PC-3 (cell line): ENCODE data around the gene FPR1. TPM values are rescaled to one million over a fixed set of nuclear protein-coding genes. Genes with fewer than 3 reads are reported as not detected.

Source experiments
- ATAC-seq: fragments of 200-7000 bp; cut with Tn5 transposase; 2 replicates; pipeline ENCODE4 v1.9.1; 2020; ENCODE audit warnings: mild to moderate bottlenecking, moderate library complexity
- BruUV-seq: library from RNA; stranded (reverse); fragments of 400-500 nt; replicated peaks from 2 replicates; lab custom pipeline; 2021; lab: Mats Ljungman, UMichigan
- CTCF ChIA-PET: fragments of 300-600 bp; sonication (Branson Sonifier 250); formaldehyde crosslinking; loops from one replicate; lab custom pipeline; 2022; ENCODE audit warnings: antibody characterized with exemption; lab: Charles Lee
- POLR2A ChIA-PET: fragments of 300-600 bp; sonication (Branson Sonifier 250); formaldehyde crosslinking; loops from one replicate; lab custom pipeline; 2022; ENCODE audit warnings: antibody characterized with exemption; ENCODE audit not compliant: unreplicated experiment; lab: Charles Lee
- DNase-seq: peaks from one replicate; pipeline ENCODE4 v3.0.0-alpha.2; 2015
- H2AFZ ChIP-seq: fragments of 300-600 bp; sonication (generic); 2 replicates; pipeline ENCODE4 v1.6.0; 2016; ENCODE audit warnings: antibody characterized with exemption, low read length
- H3F3A ChIP-seq: fragments of 300-600 bp; sonication (generic); one replicate; pipeline ENCODE4 v1.6.0; 2017; ENCODE audit warnings: antibody characterized with exemption, low read length, control low read depth, mild to moderate bottlenecking; ENCODE audit not compliant: unreplicated experiment
- H3K27ac ChIP-seq: fragments of 300-600 bp; sonication (generic); 2 replicates; pipeline ENCODE4 v1.5.1; 2016; ENCODE audit warnings: mild to moderate bottlenecking, low read length
- H3K27me3 ChIP-seq: fragments of 300-600 bp; sonication (generic); 2 replicates; pipeline ENCODE4 v1.6.1; 2016; ENCODE audit warnings: low read length, mixed read lengths
- H3K36me3 ChIP-seq: fragments of 300-600 bp; sonication (generic); 2 replicates; pipeline ENCODE4 v1.6.1; 2016; ENCODE audit warnings: low read depth, mixed run types, low read length, mixed read lengths
- H3K4me1 ChIP-seq: fragments of 300-600 bp; sonication (generic); 2 replicates; pipeline ENCODE4 v1.5.1; 2016; ENCODE audit warnings: low read length; ENCODE audit not compliant: insufficient read depth
- H3K4me2 ChIP-seq: fragments of 300-600 bp; sonication (generic); 2 replicates; pipeline ENCODE4 v1.6.0; 2016; ENCODE audit warnings: low read length
- H3K4me3 ChIP-seq: fragments of 300-600 bp; sonication (generic); 2 replicates; pipeline ENCODE4 v1.5.1; 2016; ENCODE audit warnings: mild to moderate bottlenecking, low read length, mixed read lengths
- H3K79me2 ChIP-seq: fragments of 300-600 bp; sonication (generic); 2 replicates; pipeline ENCODE4 v1.6.1; 2017; ENCODE audit warnings: low read length, mixed read lengths
- H3K9ac ChIP-seq: fragments of 300-600 bp; sonication (generic); 2 replicates; pipeline ENCODE4 v1.6.0; 2016; ENCODE audit warnings: mild to moderate bottlenecking, low read length
- H3K9me2 ChIP-seq: fragments of 300-600 bp; sonication (generic); replicated peaks from 2 replicates; pipeline ENCODE4 v1.6.1; 2016; ENCODE audit warnings: mixed run types, low read length, mixed read lengths
- H3K9me3 ChIP-seq: fragments of 300-600 bp; sonication (generic); 2 replicates; pipeline ENCODE4 v1.6.1; 2016; ENCODE audit warnings: low read length, mixed read lengths
- H4K20me1 ChIP-seq: fragments of 300-600 bp; sonication (generic); 2 replicates; pipeline ENCODE4 v1.6.1; 2016; ENCODE audit warnings: low read length, mixed read lengths
- EZH2 ChIP-seq: fragments of 300-600 bp; sonication (generic); IDR thresholded peaks from one replicate; pipeline ENCODE4 v1.6.1; 2017; ENCODE audit warnings: antibody characterized with exemption, mild to moderate bottlenecking, low read length; ENCODE audit not compliant: unreplicated experiment
- EZH2phosphoT487 ChIP-seq: fragments of 300-600 bp; sonication (generic); IDR thresholded peaks from 2 replicates; pipeline ENCODE4 v1.6.1; 2018; ENCODE audit warnings: mild to moderate bottlenecking, antibody characterized with exemption, low read length, borderline replicate concordance
- intact Hi-C: fragments of 100-400 bp; cut with micrococcal nuclease; formaldehyde crosslinking; loops from 2 replicates; pipeline ENCODE4 v1.9.0; 2023
- total RNA-seq: library from RNA; depleted of rRNA; stranded (reverse); fragments of >200 nt; gene quantifications from 2 replicates; pipeline ENCODE4 v1.2.3, GENCODE V29; 2014
- TF ChIP-seq, protein P1 (sequence below): fragments of 300-600 bp; sonication (generic); conservative IDR thresholded peaks from 2 replicates; pipeline ENCODE4 v1.5.1; 2017; ENCODE audit warnings: antibody characterized with exemption, low read depth, mild to moderate bottlenecking, low read length

FPR1 gene
- total RNA-seq, 1 experiment from 2014 or later = 0.55 TPM

DNA sequence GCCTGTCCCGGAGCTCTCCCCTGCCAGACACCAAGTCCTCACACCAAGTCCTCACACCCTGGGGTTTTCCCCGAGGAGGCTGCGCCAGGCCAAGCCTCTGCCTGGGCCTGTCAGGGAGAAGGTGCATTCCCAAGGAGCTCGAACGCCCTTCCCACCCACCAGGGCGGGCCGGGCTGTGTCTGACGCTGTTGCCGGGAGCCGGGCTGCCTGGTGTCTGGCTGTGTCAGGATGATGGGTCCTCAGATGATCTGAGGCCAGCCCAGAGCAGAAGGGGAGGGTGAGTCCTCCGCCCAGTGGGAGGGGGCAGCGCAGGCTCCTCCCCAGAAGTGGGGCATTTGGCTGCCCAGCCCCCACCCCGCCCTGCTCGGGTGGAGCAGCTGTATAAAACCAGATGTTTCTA is 25.6 kb downstream of the FPR1 start:
- ATAC-seq (peak; percentile 58), DNase-seq (no peak)
- Histone ChIP-seq H3K9ac (no peak overlapping the region), H3K9me2 (no peaks in the 10 kb centered on the region), H3K79me2 (no peaks in the 10 kb centered on the region), H3K4me2 (no peak overlapping the region), H3K36me3 (no peaks in the 10 kb centered on the region), H3F3A (no peaks in the 10 kb centered on the region), H3K4me3 (no peak overlapping the region), H2AFZ (no peak overlapping the region), H3K9me3 (no peaks in the 10 kb centered on the region), H4K20me1 (no peaks in the 10 kb centered on the region), H3K4me1 (peaks cover 6% of the 10 kb centered on the region; the same call in 1 of the 2 replicates), H3K27me3 (peaks cover 33% of the 10 kb centered on the region), H3K27ac (no peak overlapping the region)
- CTCF ChIA-PET = no interaction called here
- TF ChIP-seq EZH2 = no peak
- no peak for TF ChIP-seq EZH2phosphoT487
- TF ChIP-seq, protein P1, sequence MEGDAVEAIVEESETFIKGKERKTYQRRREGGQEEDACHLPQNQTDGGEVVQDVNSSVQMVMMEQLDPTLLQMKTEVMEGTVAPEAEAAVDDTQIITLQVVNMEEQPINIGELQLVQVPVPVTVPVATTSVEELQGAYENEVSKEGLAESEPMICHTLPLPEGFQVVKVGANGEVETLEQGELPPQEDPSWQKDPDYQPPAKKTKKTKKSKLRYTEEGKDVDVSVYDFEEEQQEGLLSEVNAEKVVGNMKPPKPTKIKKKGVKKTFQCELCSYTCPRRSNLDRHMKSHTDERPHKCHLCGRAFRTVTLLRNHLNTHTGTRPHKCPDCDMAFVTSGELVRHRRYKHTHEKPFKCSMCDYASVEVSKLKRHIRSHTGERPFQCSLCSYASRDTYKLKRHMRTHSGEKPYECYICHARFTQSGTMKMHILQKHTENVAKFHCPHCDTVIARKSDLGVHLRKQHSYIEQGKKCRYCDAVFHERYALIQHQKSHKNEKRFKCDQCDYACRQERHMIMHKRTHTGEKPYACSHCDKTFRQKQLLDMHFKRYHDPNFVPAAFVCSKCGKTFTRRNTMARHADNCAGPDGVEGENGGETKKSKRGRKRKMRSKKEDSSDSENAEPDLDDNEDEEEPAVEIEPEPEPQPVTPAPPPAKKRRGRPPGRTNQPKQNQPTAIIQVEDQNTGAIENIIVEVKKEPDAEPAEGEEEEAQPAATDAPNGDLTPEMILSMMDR = no peak
- no TSS peak for BruUV-seq
- POLR2A ChIA-PET = no interaction called here
- intact Hi-C loops = no loop called here

DNA sequence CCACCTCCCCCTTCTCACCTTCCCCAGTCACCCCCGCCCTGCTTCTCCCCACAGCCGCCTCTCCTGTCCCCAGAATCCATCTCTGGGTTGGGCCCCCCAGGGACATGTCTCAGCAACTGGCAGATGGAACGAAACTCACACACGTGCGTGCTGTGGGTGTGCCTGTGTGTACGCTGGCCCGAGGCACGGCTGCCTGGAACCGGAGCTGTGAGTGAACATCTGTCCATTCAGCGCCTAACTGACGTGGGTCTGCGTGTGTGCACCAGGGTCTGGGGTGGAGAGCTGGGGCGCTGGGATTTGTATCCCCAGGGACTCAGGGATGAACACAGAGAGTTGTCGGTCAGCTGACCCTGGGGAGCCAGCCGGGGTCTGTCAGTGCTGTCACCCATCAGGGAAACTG is 27.1 kb downstream of the FPR1 start:
- H3K79me2 ChIP-seq = no peaks in the 10 kb centered on the region
- H3K27ac ChIP-seq = no peak overlapping the region
- no peaks in the 10 kb centered on the region for H3K9me2 ChIP-seq
- no peaks in the 10 kb centered on the region for H3F3A ChIP-seq
- ATAC-seq = no peak
- intact Hi-C loops = no loop called here
- H3K9me3 ChIP-seq = no peaks in the 10 kb centered on the region
- H4K20me1 ChIP-seq = no peaks in the 10 kb centered on the region
- no peaks in the 10 kb centered on the region for H3K36me3 ChIP-seq
- no peak overlapping the region for H3K9ac ChIP-seq
- no peak overlapping the region for H2AFZ ChIP-seq
- H3K4me1 ChIP-seq = peaks cover 6% of the 10 kb centered on the region; the same call in 1 of the 2 replicates
- ChIA-PET CTCF (no interaction called here), POLR2A (no interaction called here)
- no TSS peak for BruUV-seq
- TF ChIP-seq EZH2 = no peak
- TF ChIP-seq EZH2phosphoT487 = no peak
- TF ChIP-seq, protein P1 = no peak
- DNase-seq = no peak
- 0 out of 2 replicates have a peak overlapping the region, but pooled peaks have one; percentile 35 for H3K4me2 ChIP-seq
- no peak overlapping the region for H3K4me3 ChIP-seq
- H3K27me3 ChIP-seq = peaks cover 33% of the 10 kb centered on the region

DNA sequence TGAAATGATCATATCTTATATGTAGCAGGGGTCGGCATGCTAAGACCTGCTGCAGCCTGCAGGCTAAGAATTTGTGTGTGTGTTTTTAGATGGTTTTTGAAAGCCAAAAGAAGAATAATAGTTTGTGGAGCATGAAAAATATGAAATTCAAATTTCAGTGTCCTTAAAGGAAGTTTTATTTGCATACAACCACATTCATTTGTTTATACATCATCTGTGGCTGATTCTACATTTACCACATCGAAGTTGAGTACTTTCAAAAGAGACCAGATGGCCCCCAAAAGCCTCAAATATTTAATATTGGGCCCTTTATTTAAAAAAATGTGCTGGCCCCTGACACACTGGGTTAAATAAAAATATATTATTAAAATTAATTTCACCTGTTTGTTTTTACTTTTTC is 29.2 kb downstream of the FPR1 start:
- ChIA-PET POLR2A (no interaction called here), CTCF (interaction anchor here (0.6 kb wide), 1 partner anchor 20 kb away, joined by 5 read pairs; no protein-coding TSS in a partner anchor)
- Histone ChIP-seq H2AFZ (no peak overlapping the region), H3K4me2 (no peak overlapping the region), H3K4me3 (no peak overlapping the region), H3K9me3 (no peaks in the 10 kb centered on the region), H3F3A (no peaks in the 10 kb centered on the region), H3K9me2 (no peaks in the 10 kb centered on the region), H3K79me2 (no peaks in the 10 kb centered on the region), H3K36me3 (no peaks in the 10 kb centered on the region), H3K27ac (no peak overlapping the region), H3K4me1 (peaks cover 6% of the 10 kb centered on the region; the same call in 1 of the 2 replicates), H3K27me3 (peaks cover 33% of the 10 kb centered on the region), H4K20me1 (no peaks in the 10 kb centered on the region), H3K9ac (no peak overlapping the region)
- TF ChIP-seq, protein P1 = no peak
- TF ChIP-seq EZH2 (no peak), EZH2phosphoT487 (no peak)
- no peak for DNase-seq
- no peak for ATAC-seq
- intact Hi-C loops = no loop called here
- BruUV-seq = no TSS peak
